ENCODE data around the gene PKDCC.
"Not testable (repeated sequence)": the region's sequence is repeated elsewhere in the genome, so short reads cannot be mapped to it uniquely, and the experiment has no call there.

The PKDCC gene

DNA sequence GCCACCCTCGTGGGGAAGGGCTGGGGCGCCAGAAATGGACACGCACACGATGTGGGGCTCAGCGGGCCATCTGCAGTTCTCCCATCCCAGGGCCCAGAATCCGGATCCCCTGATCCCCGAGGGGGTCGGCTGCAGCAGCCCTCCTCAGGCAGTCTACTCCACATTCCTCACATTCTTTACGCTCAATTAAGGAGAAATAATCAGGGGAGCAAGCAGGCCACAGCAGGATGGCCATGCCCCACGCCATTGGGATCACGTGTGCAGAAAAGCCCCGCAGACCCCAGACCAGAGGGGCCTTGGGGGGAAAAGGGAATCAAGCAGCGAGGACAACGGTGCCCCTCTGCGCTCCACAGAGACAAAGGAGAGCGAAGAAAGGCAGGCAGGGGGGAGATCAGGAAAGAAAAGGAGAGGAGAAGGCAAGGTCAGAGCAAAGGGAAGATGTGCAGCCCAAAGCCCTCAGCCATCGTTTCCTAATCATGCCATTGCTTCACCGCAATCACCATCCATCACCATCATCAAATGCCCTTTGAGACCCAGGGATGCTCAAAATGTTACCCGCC, 17.5 kb upstream of the PKDCC start:
- DNase-seq (ENCODE audit: low read depth in 2 of 2) = no peak

GRCh38 chr2:42030829-42031228, 17.0 kb upstream of the PKDCC start:
- DNase-seq (ENCODE audit: low read depth in 2 of 2) = no peak

DNA sequence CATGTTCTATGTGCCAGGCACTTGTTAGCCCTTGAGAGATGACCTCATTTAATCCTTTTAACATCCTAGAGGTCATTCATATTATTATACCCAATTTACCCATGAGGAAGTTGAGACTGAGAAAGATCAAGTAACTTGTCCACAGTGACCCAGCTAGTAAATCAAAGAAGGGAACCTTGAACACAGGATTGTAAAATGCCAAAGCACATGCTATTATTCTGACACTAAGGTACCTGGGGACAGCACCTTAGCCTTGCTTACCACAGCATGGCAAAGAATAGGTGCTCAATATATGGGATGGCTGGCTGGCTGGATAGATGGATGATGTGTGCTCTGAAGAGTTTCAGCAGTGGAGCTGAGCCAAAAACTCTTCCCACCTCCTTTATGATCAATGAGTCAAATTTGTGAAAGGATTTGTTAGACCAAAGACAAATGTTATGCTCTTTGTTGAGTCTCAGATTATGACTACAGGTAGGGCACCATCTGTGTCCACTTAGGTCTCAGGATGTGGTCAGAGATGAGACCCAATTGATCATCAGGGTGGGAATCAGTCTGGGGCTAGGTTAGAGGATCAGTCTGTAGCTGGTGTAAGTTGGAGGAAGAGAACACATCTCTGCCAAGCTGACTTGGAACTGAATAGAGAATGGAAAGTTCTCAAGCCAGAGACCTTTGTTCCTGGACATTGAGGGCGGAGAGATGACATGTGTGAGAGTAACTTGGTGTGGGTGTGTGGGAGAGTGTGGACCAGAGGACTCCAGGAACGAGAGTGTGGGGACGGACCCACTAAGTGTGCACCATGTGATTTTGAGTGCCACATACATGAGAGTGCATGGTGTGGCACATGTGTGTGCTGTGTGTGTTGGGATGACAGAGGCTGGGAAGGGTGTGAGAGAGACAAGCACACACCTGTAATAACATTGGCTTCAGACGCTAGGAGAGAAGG, 16.3 kb upstream of the PKDCC start:
- DNase-seq (ENCODE audit: low read depth in 2 of 2) = no peak

- no peak for DNase-seq (ENCODE audit: low read depth in 2 of 2)
Observed at GRCh38 chr2:42032224-42032620, 15.6 kb upstream of the PKDCC start.

GRCh38 chr2:42032745-42033144, 15.1 kb upstream of the PKDCC start:
- DNase-seq (ENCODE audit: low read depth in 2 of 2) = no peak

GRCh38 chr2:42034096-42034495, 13.7 kb upstream of the PKDCC start:
- DNase-seq (ENCODE audit: low read depth in 2 of 2) = not testable (repeated sequence)

GRCh38 chr2:42035241-42035640, 12.6 kb upstream of the PKDCC start:
- DNase-seq (ENCODE audit: low read depth in 2 of 2) = no peak

DNA sequence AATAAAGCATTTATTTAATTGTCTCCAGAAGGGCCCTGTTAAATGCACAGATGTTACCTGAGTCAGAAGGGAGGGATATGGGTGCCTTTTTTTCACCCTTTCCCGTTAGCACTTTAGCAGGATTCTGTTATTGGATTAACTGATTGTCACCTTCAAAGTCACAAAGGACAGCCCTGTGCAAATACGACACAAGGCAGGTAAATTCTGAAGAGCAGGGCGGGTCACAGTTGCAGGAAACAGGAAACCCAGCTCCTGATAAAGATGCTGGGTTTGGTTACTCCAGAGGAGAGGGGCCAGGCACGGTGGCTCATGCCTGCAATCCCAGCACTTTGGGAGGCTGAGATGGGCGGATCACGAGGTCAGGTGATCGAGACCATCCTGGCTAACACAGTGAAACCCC, 11.4 kb upstream of the PKDCC start:
- DNase-seq (ENCODE audit: low read depth in 2 of 2) = no peak

DNA sequence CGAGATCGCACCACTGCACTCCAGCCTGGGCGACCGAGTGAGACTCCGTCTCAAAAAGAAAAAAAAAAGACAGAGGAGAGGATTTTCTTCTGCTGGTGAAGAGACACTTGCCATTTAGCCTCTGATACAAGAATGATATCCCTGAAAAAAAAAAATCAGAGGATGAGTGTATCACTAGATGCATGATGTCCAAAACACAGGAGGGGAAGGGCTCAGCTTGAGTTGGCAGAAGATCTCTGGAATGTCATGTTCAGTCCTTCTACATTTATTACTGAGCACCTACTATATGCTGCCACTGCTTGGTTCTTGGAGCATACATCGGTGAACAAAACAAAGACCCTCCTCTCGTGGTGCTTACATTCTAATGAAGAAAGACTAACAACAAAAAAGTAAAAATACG, 10.9 kb upstream of the PKDCC start:
- no peak for DNase-seq (ENCODE audit: low read depth in 2 of 2)

DNA sequence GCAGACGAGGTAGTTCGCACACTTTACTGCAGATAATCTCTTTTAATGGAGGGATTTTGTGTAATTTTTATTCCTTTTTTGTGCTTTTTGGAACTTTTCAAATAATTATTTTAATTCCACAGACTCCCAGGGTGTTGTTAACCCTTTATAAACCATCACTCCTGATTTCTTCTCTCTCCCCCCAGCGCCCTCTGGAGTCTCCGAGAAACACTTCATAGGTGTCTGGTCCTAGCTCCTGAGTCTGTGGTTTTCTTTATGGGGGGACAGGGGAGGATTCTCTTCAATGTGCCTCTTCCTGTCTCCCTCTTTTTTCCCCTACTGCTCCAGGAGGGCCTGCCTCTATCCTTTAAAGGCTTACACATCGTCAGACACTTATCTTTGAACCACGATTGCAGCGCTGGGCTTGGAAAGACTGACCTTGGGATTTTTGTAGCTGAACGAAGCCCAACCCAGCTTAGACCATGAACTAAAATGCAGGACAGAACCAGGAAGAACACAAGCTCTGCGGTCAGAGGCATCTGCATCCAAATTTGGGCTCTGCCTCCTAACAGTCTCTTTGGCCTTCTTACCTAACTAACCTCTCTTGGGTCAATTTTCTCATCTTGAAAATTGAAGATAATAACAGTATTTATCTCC, 7.1 kb upstream of the PKDCC start:
- no peak for DNase-seq (ENCODE audit: low read depth in 2 of 2)

DNA sequence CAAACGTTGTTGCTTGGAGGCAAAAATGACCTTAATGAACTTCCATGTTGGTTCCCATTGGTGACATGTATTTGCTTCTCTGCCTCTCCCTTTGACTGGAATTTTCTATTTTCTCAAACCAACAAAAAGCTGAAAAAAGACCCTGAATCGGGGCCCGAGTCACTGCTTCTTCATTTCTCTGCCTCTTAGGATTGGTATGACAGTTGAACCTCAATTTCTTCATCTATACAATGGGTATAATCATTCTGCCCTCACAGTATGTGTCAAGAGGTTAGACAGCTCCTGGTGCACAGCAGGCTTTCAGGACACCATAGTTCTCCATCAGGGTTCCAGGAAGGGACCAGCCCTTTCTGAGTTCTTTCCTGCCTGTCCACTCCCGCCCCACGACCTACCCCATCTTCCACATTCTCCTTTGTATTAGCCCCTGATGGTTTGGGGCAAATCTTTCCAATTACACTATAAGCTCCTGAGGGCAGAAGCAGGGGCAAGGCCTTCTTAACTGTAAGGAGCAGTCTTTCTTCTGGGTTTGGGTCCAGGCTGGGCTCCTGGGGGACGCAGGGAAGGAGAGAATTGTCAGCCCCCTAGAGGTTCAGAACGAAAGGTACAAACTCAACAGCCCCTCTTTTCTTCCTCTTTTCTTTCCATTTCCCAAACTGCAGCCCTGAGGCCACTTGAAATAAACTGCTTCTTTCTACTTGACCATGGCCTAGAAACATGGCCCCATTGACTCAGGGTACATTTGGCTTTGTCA, 6.3 kb upstream of the PKDCC start:
- no peak for DNase-seq (ENCODE audit: low read depth in 2 of 2)

DNA sequence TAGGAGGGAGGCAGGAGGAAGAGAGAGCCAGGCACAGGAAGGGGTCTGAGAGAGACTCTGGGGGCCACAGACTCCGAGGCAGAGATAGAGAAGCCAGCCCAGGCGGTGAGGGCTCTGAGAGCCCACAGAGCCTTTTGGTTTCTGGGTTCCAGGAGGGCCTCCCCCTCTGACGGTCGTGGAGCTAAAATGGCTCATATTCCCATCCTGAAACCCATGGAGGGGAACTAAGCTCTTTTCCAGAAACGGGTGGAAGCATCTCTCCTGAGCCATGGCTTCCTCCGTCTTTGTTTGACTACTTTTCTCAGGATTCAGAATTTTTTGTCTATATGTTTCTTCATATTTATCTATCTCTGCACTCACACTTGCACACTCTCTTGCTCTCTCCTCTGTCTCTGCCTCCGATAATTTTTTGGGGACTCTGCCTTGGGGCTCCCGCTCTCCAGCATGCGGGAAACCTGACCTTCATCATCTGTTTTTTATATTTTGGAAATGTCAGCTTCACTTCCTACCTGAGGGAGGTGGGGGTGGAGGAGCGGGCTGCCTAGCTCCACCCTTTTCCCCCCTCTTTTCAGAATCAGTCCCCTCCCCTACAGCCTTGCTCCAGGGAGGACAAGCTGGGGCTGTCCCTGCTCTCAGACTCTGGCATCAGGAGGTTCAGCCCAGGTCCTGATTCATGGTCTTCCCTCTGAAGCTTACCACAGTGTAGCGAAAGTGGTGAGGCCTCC, 5.0 kb upstream of the PKDCC start:
- DNase-seq (ENCODE audit: low read depth in 2 of 2) = no peak

DNA sequence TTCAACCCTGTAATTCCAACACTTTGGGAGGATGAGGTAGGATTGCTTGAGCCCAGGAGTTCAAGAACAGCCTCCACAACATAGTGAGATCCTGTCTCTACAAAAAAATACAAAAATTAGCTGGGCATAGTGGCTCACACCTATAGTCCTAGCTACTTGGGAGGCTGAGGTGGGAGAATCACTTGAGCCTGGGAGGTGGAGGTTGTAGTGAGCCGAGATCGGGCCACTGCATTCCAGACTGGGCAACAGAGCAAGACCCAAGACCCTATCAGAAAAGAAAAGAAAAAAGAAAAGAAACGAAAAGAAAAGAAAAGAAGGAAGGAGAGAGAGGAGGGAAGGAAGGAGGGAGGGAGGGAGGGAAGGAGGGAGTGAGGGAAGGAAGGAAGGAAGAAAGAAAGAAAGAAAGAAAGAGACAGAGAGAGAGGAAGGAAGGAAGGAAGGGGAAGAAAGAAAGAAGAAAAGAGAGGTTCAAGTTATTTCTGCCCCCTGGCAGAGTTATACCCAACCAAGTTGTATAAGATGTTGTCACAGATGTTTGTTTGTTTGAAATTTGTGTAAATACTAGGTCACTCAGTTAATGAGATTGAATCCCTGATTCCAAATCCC, 3.9 kb upstream of the PKDCC start:
- no peak for DNase-seq (ENCODE audit: low read depth in 2 of 2)

DNA sequence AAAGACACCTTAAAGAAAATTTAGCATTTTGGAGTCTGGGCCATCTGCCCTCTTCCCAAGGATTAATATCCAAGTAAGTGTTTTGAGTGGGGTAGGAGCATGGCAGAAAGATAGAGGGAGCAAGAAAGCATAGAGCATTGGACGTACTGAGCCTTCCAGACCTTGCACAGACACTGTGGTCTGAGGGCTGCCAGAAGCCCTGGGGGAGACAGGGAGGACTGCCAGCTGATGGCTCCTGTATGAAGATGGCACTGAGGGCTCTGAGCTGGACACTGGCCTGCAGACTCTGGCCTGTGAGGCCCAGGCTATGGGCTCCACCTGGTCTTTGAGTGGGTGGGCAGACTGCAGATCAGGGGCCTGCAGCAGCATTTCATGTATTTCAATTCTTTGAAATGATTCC, 2.9 kb upstream of the PKDCC start:
- no peak for DNase-seq (ENCODE audit: low read depth in 2 of 2)

- no peak for DNase-seq (ENCODE audit: low read depth in 2 of 2)
Observed at GRCh38 chr2:42045352-42045751, 2.5 kb upstream of the PKDCC start.

DNA sequence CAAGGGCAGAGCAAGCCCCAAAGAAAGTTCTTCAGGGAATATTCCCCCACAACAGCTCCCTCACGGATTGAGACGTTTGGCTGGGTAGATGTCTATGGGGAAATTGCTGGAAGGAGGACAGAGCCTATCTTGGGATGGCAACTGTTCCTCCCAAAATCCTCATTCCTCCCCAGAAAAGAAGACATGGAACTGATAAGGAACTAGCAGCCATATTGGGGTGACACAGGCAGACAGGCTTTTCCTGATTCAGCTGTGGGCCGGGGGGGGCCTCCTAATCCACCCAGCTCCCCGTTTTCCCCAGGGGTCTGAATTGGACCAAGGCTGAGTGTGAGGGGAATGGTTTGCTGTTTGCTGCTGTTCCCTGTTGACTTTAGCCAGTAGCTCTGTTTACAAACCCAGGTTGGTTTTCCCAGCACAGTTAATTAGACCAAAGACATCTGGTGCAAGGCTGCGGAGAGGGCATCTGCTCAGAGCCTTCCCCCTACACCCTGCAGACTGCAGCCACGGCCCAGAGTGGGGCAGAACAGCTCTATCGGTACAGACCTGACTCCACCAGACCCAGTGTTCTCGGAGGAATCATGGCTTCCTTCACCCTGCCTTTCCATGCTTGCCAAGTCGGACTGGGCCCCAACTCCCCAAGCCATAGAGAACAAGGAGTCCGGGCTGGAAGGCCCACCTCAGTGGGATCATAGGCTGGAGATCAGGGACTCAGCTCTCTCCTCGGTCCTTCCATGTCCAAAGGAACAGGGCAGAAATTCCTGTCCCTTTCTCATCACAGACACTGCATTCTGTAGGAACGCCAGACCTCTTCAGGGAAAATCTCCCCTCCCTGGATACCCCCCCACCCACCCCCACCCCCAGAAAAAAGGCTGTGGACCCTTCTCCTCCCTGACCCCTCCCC, 1.7 kb upstream of the PKDCC start:
- DNase-seq (ENCODE audit: low read depth in 2 of 2) = no peak

DNA sequence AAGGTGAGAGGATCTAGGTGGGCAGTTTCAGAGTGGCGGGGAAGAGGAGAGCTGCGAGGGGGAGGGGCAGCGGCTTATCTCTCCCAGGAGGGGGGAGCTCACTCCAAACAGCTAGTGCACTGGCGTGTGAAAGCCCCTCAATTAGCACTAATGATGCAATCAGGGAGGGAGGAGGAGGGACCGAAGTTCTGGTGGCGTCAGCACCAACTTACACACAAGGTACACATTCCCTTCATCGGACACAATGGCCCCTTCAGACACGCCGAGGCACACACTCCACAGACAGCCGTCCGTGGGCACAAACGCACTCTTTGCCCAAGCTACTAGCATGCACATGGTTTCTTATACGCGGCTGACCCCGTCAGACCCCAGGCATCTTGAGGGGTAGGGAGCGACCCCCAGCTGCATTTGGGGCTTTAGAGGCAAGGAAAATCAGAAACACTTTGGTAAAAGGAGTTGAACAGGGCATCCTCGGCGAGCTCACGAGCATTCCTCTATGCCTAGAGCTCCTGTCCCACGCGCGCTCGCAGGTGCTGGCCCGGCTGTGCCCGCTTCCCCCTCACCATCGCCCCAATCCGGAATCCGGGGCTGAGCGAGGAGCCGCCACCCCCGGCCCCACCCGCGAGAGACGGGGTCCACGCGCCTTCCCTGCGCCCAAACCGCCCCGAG, 868 bp upstream of the PKDCC start:
- no peak for DNase-seq (ENCODE audit: low read depth in 2 of 2)

- no peak for DNase-seq (ENCODE audit: low read depth in 2 of 2)
Observed at GRCh38 chr2:42048299-42049220, 739 bp downstream of the PKDCC start.

Measured in stimulated activated CD8-positive, alpha-beta memory T cell treated with anti-CD3 and anti-CD28 coated beads, Interleukin-2, amount 100 ng/mL, for 1 hour (primary cell).